Smooth muscle cell (in vitro differentiated cells): ENCODE results near the gene VSTM2B. TPM values are rescaled to one million over a fixed set of nuclear protein-coding genes. Genes with fewer than 3 reads are reported as not detected.

Experiments used
- DNase-seq: peaks from one replicate; lab custom pipeline; 2025; ENCODE audit not compliant: unreplicated experiment; lab: John Stamatoyannopoulos, UW
- H2AFZ ChIP-seq: fragments of 200-600 bp; sonication (generic); 2 replicates; pipeline ENCODE4 v1.6.0; 2016; ENCODE audit warnings: antibody characterized with exemption, low read depth, mild to moderate bottlenecking
- H3F3A ChIP-seq: fragments of 200-600 bp; sonication (generic); 2 replicates; pipeline ENCODE4 v1.6.0; 2017; ENCODE audit warnings: antibody characterized with exemption, low read depth
- H3K27ac ChIP-seq: fragments of 200-600 bp; sonication (generic); 2 replicates; pipeline ENCODE4 v1.5.1; 2016; ENCODE audit warnings: low read depth, mild to moderate bottlenecking
- H3K27me3 ChIP-seq: fragments of 200-600 bp; sonication (generic); 2 replicates; pipeline ENCODE4 v1.6.1; 2016; ENCODE audit warnings: low read depth, mild to moderate bottlenecking
- H3K36me3 ChIP-seq: fragments of 200-600 bp; sonication (generic); 2 replicates; pipeline ENCODE4 v1.5.1; 2016; ENCODE audit warnings: low read depth
- H3K4me1 ChIP-seq: fragments of 200-600 bp; sonication (generic); 2 replicates; pipeline ENCODE4 v1.5.1; 2016; ENCODE audit warnings: low read depth
- H3K4me2 ChIP-seq: fragments of 200-600 bp; sonication (generic); 2 replicates; pipeline ENCODE4 v1.6.0; 2016; ENCODE audit warnings: mild to moderate bottlenecking
- H3K4me3 ChIP-seq: fragments of 200-600 bp; sonication (generic); 2 replicates; pipeline ENCODE4 v1.5.1; 2016; ENCODE audit warnings: mild to moderate bottlenecking
- H3K79me2 ChIP-seq: fragments of 200-600 bp; sonication (generic); 2 replicates; pipeline ENCODE4 v1.6.0; 2016; ENCODE audit warnings: low read depth, mild to moderate bottlenecking
- H3K9ac ChIP-seq: fragments of 200-600 bp; sonication (generic); 2 replicates; pipeline ENCODE4 v1.6.0; 2016; ENCODE audit warnings: low read depth
- H3K9me3 ChIP-seq: fragments of 200-600 bp; sonication (generic); replicated peaks from 2 replicates; pipeline ENCODE4 v1.5.1; 2016; ENCODE audit warnings: low read depth
- H4K20me1 ChIP-seq: fragments of 200-600 bp; sonication (generic); 2 replicates; pipeline ENCODE4 v1.6.0; 2016; ENCODE audit warnings: low read depth
- WGBS: methylation state at CpG from one replicate; pipeline ENCODE4 v1.1.7; 2016; ENCODE audit warnings: low lambda C conversion rate; 5-methylcytosine and 5-hydroxymethylcytosine counted together
- polyA plus RNA-seq: library from polyadenylated mRNA; unstranded; fragments of >200 nt; fragmentation: Nextera tagmentation; extraction: Ambion mirVana; gene quantifications from 2 replicates; pipeline ENCODE4 v1.2.1, GENCODE V29; 2016
- total RNA-seq: library from RNA; depleted of rRNA; stranded (reverse); fragments of >200 nt; gene quantifications from 2 replicates; pipeline ENCODE4 v1.2.3, GENCODE V29; 2014
- TF ChIP-seq, protein P1 (sequence below): fragments of 200-600 bp; sonication (generic); IDR thresholded peaks from 2 replicates; pipeline ENCODE4 v1.5.1; 2017; ENCODE audit warnings: borderline replicate concordance, mild to moderate bottlenecking, antibody characterized with exemption; ENCODE audit not compliant: insufficient read depth, poor library complexity, severe bottlenecking

Gene VSTM2B
- total and polyA plus RNA-seq, 2 experiments from 2014 or later = not detected

DNA sequence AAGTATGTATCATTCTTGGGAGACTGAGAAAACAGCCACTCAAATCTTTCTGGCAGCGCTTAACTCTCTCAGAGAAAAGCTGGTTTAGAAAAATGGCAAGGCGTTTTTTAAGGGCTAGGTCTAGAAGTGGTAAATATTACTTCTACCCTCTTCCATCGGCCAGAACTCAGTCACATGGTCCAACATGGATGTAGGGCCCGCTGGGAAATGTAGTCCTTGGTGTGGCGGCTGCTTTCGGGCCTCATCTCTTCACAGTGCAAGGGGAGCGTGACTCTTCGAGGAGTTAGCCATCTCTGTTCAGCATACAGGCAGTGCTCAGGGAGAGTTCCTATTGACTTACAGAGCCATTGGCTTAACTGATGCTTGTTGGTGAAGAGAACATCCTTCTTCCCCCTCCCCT is 6.3 kb downstream of the VSTM2B start:
- H2AFZ ChIP-seq = no peak overlapping the region
- no peaks in the 10 kb centered on the region for H3F3A ChIP-seq
- no peak overlapping the region for H3K27ac ChIP-seq
- H3K36me3 ChIP-seq = no peaks in the 10 kb centered on the region
- H3K9me3 ChIP-seq = no peaks in the 10 kb centered on the region
- peaks cover 7% of the 10 kb centered on the region for H3K4me1 ChIP-seq
- no peak overlapping the region for H3K4me2 ChIP-seq
- peaks cover 63% of the 10 kb centered on the region for H3K27me3 ChIP-seq
- H3K79me2 ChIP-seq = no peaks in the 10 kb centered on the region
- TF ChIP-seq, protein P1, sequence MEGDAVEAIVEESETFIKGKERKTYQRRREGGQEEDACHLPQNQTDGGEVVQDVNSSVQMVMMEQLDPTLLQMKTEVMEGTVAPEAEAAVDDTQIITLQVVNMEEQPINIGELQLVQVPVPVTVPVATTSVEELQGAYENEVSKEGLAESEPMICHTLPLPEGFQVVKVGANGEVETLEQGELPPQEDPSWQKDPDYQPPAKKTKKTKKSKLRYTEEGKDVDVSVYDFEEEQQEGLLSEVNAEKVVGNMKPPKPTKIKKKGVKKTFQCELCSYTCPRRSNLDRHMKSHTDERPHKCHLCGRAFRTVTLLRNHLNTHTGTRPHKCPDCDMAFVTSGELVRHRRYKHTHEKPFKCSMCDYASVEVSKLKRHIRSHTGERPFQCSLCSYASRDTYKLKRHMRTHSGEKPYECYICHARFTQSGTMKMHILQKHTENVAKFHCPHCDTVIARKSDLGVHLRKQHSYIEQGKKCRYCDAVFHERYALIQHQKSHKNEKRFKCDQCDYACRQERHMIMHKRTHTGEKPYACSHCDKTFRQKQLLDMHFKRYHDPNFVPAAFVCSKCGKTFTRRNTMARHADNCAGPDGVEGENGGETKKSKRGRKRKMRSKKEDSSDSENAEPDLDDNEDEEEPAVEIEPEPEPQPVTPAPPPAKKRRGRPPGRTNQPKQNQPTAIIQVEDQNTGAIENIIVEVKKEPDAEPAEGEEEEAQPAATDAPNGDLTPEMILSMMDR = no peak
- no peak overlapping the region for H3K4me3 ChIP-seq
- WGBS = 81% methylated on average over 8 of the region's 8 CpGs
- H4K20me1 ChIP-seq = no peaks in the 10 kb centered on the region
- no peak overlapping the region for H3K9ac ChIP-seq
- DNase-seq = no peak

GRCh38 chr19:29532956-29533355 is 7.2 kb downstream of the VSTM2B start:
- Histone ChIP-seq H3K9ac (no peak overlapping the region), H3F3A (no peaks in the 10 kb centered on the region), H3K27me3 (peaks cover 57% of the 10 kb centered on the region), H4K20me1 (no peaks in the 10 kb centered on the region), H3K79me2 (no peaks in the 10 kb centered on the region), H3K4me3 (no peak overlapping the region), H3K27ac (no peak overlapping the region), H3K9me3 (no peaks in the 10 kb centered on the region), H3K4me2 (no peak overlapping the region), H3K4me1 (peaks cover 4% of the 10 kb centered on the region), H3K36me3 (no peaks in the 10 kb centered on the region), H2AFZ (no peak overlapping the region)
- TF ChIP-seq, protein P1 = no peak
- WGBS = 91% methylated on average over 3 of the region's 3 CpGs
- no peak for DNase-seq

GRCh38 chr19:29533578-29534544 is 8.1 kb downstream of the VSTM2B start:
- no peak overlapping the region for H3K4me3 ChIP-seq
- no peaks in the 10 kb centered on the region for H3K36me3 ChIP-seq
- no peaks in the 10 kb centered on the region for H3K9me3 ChIP-seq
- peaks cover 4% of the 10 kb centered on the region for H3K4me1 ChIP-seq
- peaks cover 54% of the 10 kb centered on the region for H3K27me3 ChIP-seq
- H4K20me1 ChIP-seq = no peaks in the 10 kb centered on the region
- H3F3A ChIP-seq = no peaks in the 10 kb centered on the region
- no peak overlapping the region for H3K9ac ChIP-seq
- TF ChIP-seq, protein P1 = no peak
- 88% methylated on average over 15 of the region's 15 CpGs for WGBS
- no peak overlapping the region for H3K4me2 ChIP-seq
- no peaks in the 10 kb centered on the region for H3K79me2 ChIP-seq
- H2AFZ ChIP-seq = no peak overlapping the region
- no peak for DNase-seq
- no peak overlapping the region for H3K27ac ChIP-seq
